ENCODE data around the gene PCK1. TPM values are rescaled to one million over a fixed set of nuclear protein-coding genes. Genes with fewer than 3 reads are reported as not detected.
"Not testable (repeated sequence)": the region's sequence is repeated elsewhere in the genome, so short reads cannot be mapped to it uniquely, and the experiment has no call there.

Gene PCK1
- not detected for total RNA-seq (2013)
- not detected for polyA plus RNA-seq
- not detected in 2 replicates for polyA minus RNA-seq
- 0 to 1.0 (median 0.05) reads per million in 11 experiments for total RNA-seq

GRCh38 chr20:57560554-57561355 lies at the start of gene PCK1:
Gene PCK1, plus strand, starts transcription at chr20:57561110. Its CDS starts 302 bp downstream, at chr20:57561412.
- Histone ChIP-seq H3K4me3 (replicated peaks in 1 of 3; ENCODE audit: low read depth in 2 of 3, low read length in 3 of 3) (no peak within 1 kb of the TSS), H3K27ac (ENCODE audit: low read depth in 1 of 2, low read length in 2 of 2) (no peak within 1 kb of the TSS), H3K9ac (ENCODE audit: insufficient read depth, low read length, poor library complexity, severe bottlenecking) (no peak within 1 kb of the TSS), H3K79me2 (ENCODE audit: insufficient read depth, low read length) (no peaks in the 10 kb centered on the region), H3K4me1 (ENCODE audit: control insufficient read depth in 1 of 2, insufficient read depth in 2 of 2, low read length in 2 of 2) (no peaks in the 10 kb centered on the region), H3K9me3 (replicated peaks in 1 of 2; ENCODE audit: control insufficient read depth in 1 of 2, insufficient read depth in 1 of 2, low read length in 2 of 2) (no peaks in the 10 kb centered on the region), H4K20me1 (ENCODE audit: insufficient read depth, low read length) (no peaks in the 10 kb centered on the region), H3K4me2 (replicated peaks; ENCODE audit: extremely low read depth, low read length, poor library complexity, severe bottlenecking) (no peak within 1 kb of the TSS), H3K36me3 (replicated peaks in 1 of 2; ENCODE audit: control insufficient read depth in 1 of 2, insufficient read depth in 2 of 2, low read length in 2 of 2) (no peaks in the 10 kb centered on the region), H2AFZ (ENCODE audit: insufficient read depth, low read depth, low read length, poor library complexity, severe bottlenecking) (no peak within 1 kb of the TSS), H3K27me3 (ENCODE audit: control insufficient read depth in 2 of 2, insufficient read depth in 2 of 2, low read length in 2 of 2) (no peaks in the 10 kb centered on the region)
- intact Hi-C loops (cut with micrococcal nuclease) = no loop called here
- Mint-ChIP-seq H3K4me3 (no peak within 1 kb of the TSS), H3K4me1 (no peaks in the 10 kb centered on the region), H3K27ac (peak within 1 kb of the TSS in 1 of 7 donors; percentile 67), H3K27me3 (ENCODE audit: low read depth in 3 of 3) (peaks cover 10 to 18% (median 16%) of the 10 kb centered on the region in 3 donors), H3K36me3 (no peaks in the 10 kb centered on the region), H3K9me3 (no peaks in the 10 kb centered on the region)
- no peak for DNase-seq
- TF ChIP-seq CTCF (IDR thresholded peaks at IDR 0.05) = no peak
- 91% methylated on average over 4 of the region's 14 CpGs for WGBS (ENCODE audit: insufficient coverage)

GRCh38 chr20:57511709-57512108 lies 49.2 kb upstream of the PCK1 start:
- not testable (repeated sequence) for DNase-seq; H3K9me3 Mint-ChIP-seq; H3K9ac ChIP-seq (ENCODE audit: insufficient read depth, low read length, poor library complexity, severe bottlenecking); H3K79me2 ChIP-seq (ENCODE audit: insufficient read depth, low read length); H3K4me1 Mint-ChIP-seq; H3K4me2 ChIP-seq (replicated peaks; ENCODE audit: extremely low read depth, low read length, poor library complexity, severe bottlenecking); H3K27ac ChIP-seq (ENCODE audit: low read depth in 1 of 2, low read length in 2 of 2); H3K27ac Mint-ChIP-seq; H4K20me1 ChIP-seq (ENCODE audit: insufficient read depth, low read length); H3K36me3 ChIP-seq (replicated peaks in 1 of 2; ENCODE audit: control insufficient read depth in 1 of 2, insufficient read depth in 2 of 2, low read length in 2 of 2); H3K4me1 ChIP-seq (ENCODE audit: control insufficient read depth in 1 of 2, insufficient read depth in 2 of 2, low read length in 2 of 2); H2AFZ ChIP-seq (ENCODE audit: insufficient read depth, low read depth, low read length, poor library complexity, severe bottlenecking); H3K9me3 ChIP-seq (replicated peaks in 1 of 2; ENCODE audit: control insufficient read depth in 1 of 2, insufficient read depth in 1 of 2, low read length in 2 of 2); H3K36me3 Mint-ChIP-seq; H3K4me3 ChIP-seq (replicated peaks in 1 of 3; ENCODE audit: low read depth in 2 of 3, low read length in 3 of 3)
- peaks cover 32 to 58% of the 10 kb centered on the region in 2 donors for H3K27me3 ChIP-seq (ENCODE audit: control insufficient read depth in 2 of 2, insufficient read depth in 2 of 2, low read length in 2 of 2)
- intact Hi-C loops (cut with micrococcal nuclease) = loop anchor here in 1 of 2 donors (5.0 kb wide), 1 partner anchor 701 kb away; no protein-coding TSS in a partner anchor
- Mint-ChIP-seq H3K4me3 (peak overlapping the region in 1 of 2 donors; percentile 15), H3K27me3 (ENCODE audit: low read depth in 3 of 3) (peaks cover 52 to 59% (median 57%) of the 10 kb centered on the region in 3 donors)
- WGBS (ENCODE audit: insufficient coverage) = 100% methylated on average over 2 of the region's 7 CpGs

Data from CD14-positive monocyte (primary cell).